Fibroblast of pulmonary artery (primary cell): ENCODE data around the gene SLC29A3.

Experiments used
- DNase-seq: peaks from one replicate; pipeline ENCODE4 v3.0.0-alpha.2; 2010; ENCODE audit warnings: low read depth
- H3K4me3 ChIP-seq: replicated peaks from 2 replicates; pipeline ENCODE4 v1.5.1; 2011; ENCODE audit warnings: low read depth, mild to moderate bottlenecking, control low read depth, low read length, moderate library complexity
- TF ChIP-seq, protein P1 (sequence below): IDR thresholded peaks from 2 replicates; pipeline ENCODE4 v1.5.1; 2011; ENCODE audit warnings: mild to moderate bottlenecking, control low read depth, low read length, inconsistent platforms; ENCODE audit errors: missing control alignments

Gene SLC29A3

DNA sequence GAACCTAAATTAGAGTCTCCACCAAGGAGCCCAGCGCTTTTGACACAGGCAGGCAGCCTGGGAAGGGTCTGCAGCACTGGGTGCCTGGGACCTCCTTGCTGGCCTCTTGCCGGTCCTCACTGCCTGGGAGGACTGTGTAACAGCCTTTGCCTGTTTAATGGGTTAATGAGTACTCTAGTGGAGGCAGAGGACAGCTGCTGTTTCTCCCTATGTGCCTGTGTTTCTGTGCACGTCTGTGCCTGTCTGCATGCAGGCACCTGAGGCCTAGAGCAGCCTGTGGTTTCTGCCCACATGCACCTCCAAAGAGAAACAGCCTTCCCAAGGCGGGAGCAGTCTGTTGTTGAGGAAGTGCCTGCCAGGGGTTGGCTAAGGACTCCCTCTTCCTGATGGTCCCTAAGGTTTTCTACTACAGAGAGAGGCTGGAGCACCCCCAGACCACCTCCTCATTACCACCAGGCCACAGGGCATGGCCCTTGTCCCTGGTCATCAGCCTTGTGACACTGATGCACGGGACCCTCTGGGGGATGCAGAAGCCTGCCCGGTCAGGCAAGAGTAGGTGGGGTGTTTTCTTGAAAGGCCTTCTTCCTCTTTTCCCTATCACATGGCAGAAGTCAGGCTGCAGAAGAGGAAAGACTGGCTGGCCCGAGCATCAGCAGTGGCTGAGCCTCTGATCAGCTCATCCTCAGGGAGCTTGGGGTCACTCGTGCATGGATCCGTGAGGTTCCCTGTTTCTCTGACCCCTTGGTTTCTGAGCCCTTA is 14.2 kb downstream of the SLC29A3 start:
- no peak for DNase-seq
- TF ChIP-seq, protein P1, sequence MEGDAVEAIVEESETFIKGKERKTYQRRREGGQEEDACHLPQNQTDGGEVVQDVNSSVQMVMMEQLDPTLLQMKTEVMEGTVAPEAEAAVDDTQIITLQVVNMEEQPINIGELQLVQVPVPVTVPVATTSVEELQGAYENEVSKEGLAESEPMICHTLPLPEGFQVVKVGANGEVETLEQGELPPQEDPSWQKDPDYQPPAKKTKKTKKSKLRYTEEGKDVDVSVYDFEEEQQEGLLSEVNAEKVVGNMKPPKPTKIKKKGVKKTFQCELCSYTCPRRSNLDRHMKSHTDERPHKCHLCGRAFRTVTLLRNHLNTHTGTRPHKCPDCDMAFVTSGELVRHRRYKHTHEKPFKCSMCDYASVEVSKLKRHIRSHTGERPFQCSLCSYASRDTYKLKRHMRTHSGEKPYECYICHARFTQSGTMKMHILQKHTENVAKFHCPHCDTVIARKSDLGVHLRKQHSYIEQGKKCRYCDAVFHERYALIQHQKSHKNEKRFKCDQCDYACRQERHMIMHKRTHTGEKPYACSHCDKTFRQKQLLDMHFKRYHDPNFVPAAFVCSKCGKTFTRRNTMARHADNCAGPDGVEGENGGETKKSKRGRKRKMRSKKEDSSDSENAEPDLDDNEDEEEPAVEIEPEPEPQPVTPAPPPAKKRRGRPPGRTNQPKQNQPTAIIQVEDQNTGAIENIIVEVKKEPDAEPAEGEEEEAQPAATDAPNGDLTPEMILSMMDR, result no peak
- no peak overlapping the region for H3K4me3 ChIP-seq

DNA sequence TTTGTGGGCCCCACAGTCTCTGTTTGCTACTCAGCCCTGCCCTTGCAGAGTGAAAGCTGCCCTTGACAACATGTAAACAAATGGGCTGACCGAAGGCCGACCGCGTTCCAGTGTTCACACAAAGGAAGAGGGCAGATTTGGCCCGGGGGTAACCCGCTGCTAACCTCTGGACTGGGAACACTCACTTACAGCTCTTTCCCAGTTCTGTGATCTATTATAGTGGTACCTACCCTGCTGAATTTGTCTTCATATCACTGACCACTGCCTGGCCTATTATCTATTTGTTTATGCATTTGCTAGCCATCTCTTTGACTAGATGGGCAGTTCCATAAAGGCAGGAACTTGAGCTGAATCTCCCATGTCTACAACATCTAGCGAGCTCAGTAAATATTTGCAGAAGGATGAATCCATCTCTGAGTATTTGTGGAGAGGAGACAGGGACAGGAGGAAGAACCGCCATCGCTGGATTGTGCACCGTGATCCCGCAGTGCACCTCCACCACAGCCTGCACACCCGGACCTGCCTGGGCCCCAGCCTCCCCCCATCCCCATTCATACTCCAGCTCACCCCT is 15.2 kb downstream of the SLC29A3 start:
- TF ChIP-seq, protein P1, result no peak
- no peak for DNase-seq
- H3K4me3 ChIP-seq, result no peak overlapping the region

DNA sequence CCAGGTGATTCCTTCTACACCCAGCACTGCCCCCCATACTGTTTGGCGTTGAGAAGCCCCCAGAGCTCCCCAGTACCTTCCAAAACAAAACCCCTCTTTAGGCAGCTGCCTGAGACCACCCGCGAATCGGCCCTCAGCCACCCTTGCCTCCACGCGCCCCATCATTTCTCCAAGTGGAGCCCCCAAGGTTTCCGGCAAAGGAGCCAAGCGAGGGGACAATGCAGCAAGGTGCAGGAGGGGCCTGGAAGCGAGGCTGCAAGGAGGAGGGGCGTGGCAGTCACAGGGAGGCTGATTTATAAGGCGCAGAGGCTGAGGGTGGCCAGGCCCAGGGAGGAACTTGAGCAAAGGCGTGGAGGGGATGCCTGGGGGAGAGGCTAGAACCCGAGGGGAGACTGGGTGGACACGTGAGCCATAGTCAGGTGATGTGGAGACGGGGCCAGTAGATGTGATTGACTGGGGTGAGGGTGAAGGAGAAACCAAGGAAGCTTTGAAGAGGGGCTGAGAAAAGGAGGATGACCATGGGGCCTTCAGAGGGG is 16.2 kb downstream of the SLC29A3 start:
- TF ChIP-seq, protein P1, result no peak
- H3K4me3 ChIP-seq, result no peak overlapping the region
- DNase-seq, result no peak

DNA sequence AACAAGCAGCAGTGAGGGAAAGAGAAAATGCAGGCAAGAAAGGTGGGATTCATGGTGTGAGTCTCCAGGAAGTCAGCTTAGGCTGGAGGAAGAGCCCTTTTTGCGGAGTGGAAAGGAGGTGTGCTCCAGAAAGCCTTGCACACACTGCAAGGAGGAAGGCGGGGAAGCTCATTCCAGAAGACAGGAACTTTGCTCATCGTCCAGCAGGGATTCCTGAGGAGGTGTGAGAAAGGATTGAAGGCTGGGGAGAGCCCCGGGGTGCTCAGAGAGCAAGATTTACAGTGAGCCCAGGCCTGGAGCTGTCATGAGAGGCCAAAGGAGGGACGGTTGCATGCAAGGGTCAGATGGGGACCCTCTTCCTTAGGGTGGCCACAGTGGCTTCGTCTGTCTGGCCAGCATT is 17.6 kb downstream of the SLC29A3 start:
- no peak overlapping the region for H3K4me3 ChIP-seq
- TF ChIP-seq, protein P1, result no peak
- DNase-seq, result no peak

DNA sequence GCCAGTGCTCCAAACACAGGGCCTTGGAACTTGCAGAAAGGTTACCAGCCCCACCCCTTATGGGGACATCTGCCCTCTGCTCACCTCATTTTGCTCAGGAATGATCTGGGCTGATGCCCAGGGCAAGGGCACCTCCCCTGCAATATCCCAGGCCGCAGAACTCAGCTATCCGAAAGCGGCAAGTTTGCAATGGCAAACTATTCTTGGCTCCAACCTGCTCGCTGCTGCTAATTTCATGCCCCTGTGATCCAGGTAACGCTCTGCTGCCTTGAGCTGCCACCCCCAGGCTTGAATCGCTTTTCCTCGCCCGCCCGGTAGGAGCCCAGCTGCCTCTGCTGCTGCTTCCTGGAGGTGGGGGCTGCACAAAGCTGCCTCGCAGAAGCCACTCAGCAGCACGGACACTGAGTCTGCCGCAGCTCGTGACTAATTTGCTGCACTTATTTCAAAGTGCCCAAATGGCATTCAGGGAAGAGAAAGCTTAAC is 18.2 kb downstream of the SLC29A3 start:
- no peak for DNase-seq
- TF ChIP-seq, protein P1, result no peak
- no peak overlapping the region for H3K4me3 ChIP-seq

DNA sequence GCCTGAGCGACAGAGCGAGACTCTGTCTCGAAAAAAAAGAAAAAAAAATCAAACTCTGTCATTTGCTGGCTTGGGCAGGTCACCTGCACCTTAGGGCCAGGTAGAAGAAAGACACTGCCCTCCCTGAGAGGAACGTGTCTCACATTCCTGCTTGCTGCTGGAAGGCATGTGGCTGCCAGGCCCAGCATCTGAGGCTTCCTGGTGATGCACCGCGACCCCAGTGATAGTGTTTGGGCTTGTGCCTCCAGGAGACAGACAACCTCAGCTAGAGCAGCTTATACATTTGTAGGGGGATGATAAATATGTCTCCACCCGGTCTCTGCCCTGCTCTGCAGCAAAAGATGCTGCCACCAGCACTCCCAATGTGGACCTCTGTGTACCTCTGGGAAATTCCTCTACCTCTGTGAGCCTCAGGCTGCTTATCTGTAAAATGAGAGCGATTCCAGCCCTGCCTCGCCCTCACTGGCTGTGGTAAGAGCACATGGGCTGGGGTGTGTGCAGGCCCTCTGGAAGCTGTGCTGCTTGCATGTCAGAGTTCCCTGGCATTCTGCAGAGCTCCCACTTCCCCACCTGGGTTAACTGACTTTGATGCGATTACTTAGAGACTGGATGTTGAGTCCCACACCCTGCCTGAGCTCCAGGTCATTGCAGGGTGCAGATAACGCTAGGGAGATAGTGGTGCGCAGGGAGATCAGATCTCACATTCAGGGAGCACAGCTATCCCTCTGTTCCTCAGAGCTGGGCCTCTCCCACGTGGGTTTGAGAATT is 19.9 kb downstream of the SLC29A3 start:
- TF ChIP-seq, protein P1, result no peak
- H3K4me3 ChIP-seq, result no peak overlapping the region
- no peak for DNase-seq
